Gastrocnemius medialis (tissue), 4 donors: ENCODE data around the gene TMEM38A. TPM values are rescaled to one million over a fixed set of nuclear protein-coding genes. Genes with fewer than 3 reads are reported as not detected.
A peak's percentile ranks its signal among the peaks of the same experiment; 100 is the strongest.
"Not testable (repeated sequence)": the region's sequence is repeated elsewhere in the genome, so short reads cannot be mapped to it uniquely, and the experiment has no call there.

Experiments used
- ATAC-seq, 2 donors: fragments of 150-250 bp; one replicate each; pipeline ENCODE4 v1.9.1; 2016
- DNase-seq, 2 donors: peaks; one replicate each; pipeline ENCODE4 v3.0.0-alpha.2; 2019
- H3K27ac ChIP-seq, 4 donors: fragments of 200-600 bp; sonication (generic); 1 replicate in 1 of 4; 2 replicates in 3 of 4; pipeline ENCODE4 v1.5.1; 2016 to 2018; ENCODE audit warnings: mild to moderate bottlenecking in 2 of 4, moderate library complexity in 1 of 4
- H3K27me3 ChIP-seq, 3 donors: fragments of 200-600 bp; sonication (generic) in 2 of 3; 1 replicate in 1 of 3; 2 replicates in 2 of 3; pipeline versions ENCODE4 v1.5.1 to v1.6.0; 2016 to 2019; ENCODE audit warnings: mild to moderate bottlenecking in 1 of 3, moderate library complexity in 1 of 3
- H3K36me3 ChIP-seq, 2 donors: fragments of 200-600 bp; sonication (generic) in 1 of 2; one replicate each; pipeline ENCODE4 v1.5.1; 2017 to 2018
- H3K4me1 ChIP-seq, 2 donors: fragments of 200-600 bp; sonication (generic) in 1 of 2; one replicate each; pipeline ENCODE4 v1.5.1; 2016 to 2017; ENCODE audit warnings: mild to moderate bottlenecking in 2 of 2
- H3K4me3 ChIP-seq, 4 donors: fragments of 200-600 bp; sonication (generic) in 3 of 4; 1 replicate in 1 of 4; 2 replicates in 3 of 4; pipeline ENCODE4 v1.5.1; 2016 to 2019; ENCODE audit warnings: mild to moderate bottlenecking in 2 of 4
- H3K9me3 ChIP-seq, 3 donors: fragments of 200-600 bp; sonication (generic) in 2 of 3; 1 replicate in 1 of 3; 2 replicates in 2 of 3; pipeline ENCODE4 v1.5.1; 2016 to 2019
- POLR2A ChIP-seq, 2 donors: fragments of 450-650 bp; IDR thresholded peaks; one replicate each; pipeline ENCODE4 v1.6.1; 2017; ENCODE audit warnings: antibody characterized with exemption in 2 of 2, mild to moderate bottlenecking in 2 of 2, moderate library complexity in 2 of 2
- in situ Hi-C, 4 donors: fragments of 200-750 bp; cut with MboI; loops; one replicate each; pipeline versions ENCODE4 v1.15.0 to v1.8.0; 2017; ENCODE audit warnings: low sequenced_read_pairs in 4 of 4
- intact Hi-C: fragments of 100-400 bp; cut with DNase I; formaldehyde crosslinking; loops from one replicate; pipeline ENCODE4 v1.15.1; 2023; ENCODE audit warnings: low total_unique reads
- total RNA-seq, 4 donors: library from RNA; depleted of rRNA; stranded (reverse); fragments of >200 nt; gene quantifications; one replicate each; pipeline versions ENCODE4 v1.1.0 to v1.2.3, GENCODE V29; 2016
- TF ChIP-seq, protein P1 (sequence below), 5 experiments: fragments of 450-650 bp in 3 of 5; fragments of 200-600 bp in 2 of 5; sonication (generic) in 2 of 5; IDR thresholded peaks in 4 of 5; conservative IDR thresholded peaks in 1 of 5; 1 replicate in 4 of 5; 2 replicates in 1 of 5; pipeline ENCODE4 v1.5.1; 2016 to 2019; ENCODE audit warnings: antibody characterized with exemption in 5 of 5, mild to moderate bottlenecking in 3 of 5, moderate library complexity in 3 of 5

TMEM38A gene
- total RNA-seq, 4 donors from 2014 or later: 101 to 256 (median 182) TPM

DNA sequence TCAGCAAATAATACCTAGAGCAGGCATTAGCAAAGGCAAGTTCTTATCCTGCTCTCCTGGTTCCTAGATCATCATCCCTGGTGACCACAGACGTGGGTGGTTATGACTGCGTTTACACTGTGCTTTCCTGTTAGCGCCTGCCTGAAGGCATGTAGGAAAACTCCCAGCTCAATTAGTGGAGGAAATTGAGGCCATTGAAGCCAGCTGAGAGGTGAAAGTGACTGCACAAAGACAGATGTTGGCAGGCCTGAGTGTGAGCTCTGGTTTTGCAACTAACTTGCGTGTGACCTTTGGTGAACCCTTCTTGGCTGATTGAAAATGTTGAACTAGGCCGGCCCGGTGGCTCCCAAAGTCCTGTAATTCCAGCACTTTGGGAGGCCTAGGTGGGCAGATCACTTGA is 41.2 kb downstream of the TMEM38A start:
- DNase-seq (peak; percentile 49 to 74), ATAC-seq (peak; percentile 28 to 33)
- no peaks in the 10 kb centered on the region for H3K36me3 ChIP-seq
- H3K27ac ChIP-seq: peak overlapping the region; percentile 47 to 70 (median 64)
- intact Hi-C loops: no loop called here
- in situ Hi-C loops: no loop called here
- TF ChIP-seq POLR2A (IDR thresholded peaks at IDR 0.05): no peak
- H3K27me3 ChIP-seq: no peaks in the 10 kb centered on the region
- peaks cover 27 to 41% of the 10 kb centered on the region in 2 donors for H3K4me1 ChIP-seq
- no peaks in the 10 kb centered on the region for H3K9me3 ChIP-seq
- no peak overlapping the region for H3K4me3 ChIP-seq

DNA sequence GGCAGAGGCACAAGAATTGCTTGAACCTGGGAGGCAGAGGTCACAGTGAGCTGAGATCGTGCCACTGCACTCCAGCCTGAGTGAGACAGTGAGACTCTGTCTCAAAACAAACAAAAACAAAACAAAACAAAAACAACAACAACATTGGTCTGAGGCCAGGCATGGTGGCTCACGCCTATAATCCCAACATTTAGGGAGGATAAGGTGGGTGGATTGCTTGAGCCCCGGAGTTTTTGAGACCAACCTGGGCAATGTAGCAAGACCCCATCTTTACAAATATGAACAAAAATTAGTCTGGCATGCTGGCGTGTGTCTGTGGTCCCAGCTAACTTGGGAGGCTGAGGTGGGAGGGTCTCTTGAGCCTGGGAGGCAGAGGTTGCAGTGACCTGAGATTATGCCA is 42.7 kb downstream of the TMEM38A start:
- Histone ChIP-seq H3K9me3 (no peaks in the 10 kb centered on the region), H3K27me3 (no peaks in the 10 kb centered on the region), H3K4me1 (peaks cover 25 to 35% of the 10 kb centered on the region in 2 donors), H3K27ac (no peak overlapping the region), H3K4me3 (no peak overlapping the region), H3K36me3 (no peaks in the 10 kb centered on the region)
- no peak for ATAC-seq
- in situ Hi-C loops: no loop called here
- TF ChIP-seq POLR2A (IDR thresholded peaks at IDR 0.05): no peak
- TF ChIP-seq, protein P1, sequence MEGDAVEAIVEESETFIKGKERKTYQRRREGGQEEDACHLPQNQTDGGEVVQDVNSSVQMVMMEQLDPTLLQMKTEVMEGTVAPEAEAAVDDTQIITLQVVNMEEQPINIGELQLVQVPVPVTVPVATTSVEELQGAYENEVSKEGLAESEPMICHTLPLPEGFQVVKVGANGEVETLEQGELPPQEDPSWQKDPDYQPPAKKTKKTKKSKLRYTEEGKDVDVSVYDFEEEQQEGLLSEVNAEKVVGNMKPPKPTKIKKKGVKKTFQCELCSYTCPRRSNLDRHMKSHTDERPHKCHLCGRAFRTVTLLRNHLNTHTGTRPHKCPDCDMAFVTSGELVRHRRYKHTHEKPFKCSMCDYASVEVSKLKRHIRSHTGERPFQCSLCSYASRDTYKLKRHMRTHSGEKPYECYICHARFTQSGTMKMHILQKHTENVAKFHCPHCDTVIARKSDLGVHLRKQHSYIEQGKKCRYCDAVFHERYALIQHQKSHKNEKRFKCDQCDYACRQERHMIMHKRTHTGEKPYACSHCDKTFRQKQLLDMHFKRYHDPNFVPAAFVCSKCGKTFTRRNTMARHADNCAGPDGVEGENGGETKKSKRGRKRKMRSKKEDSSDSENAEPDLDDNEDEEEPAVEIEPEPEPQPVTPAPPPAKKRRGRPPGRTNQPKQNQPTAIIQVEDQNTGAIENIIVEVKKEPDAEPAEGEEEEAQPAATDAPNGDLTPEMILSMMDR (IDR thresholded peaks at IDR 0.05 in 4 of 5, conservative IDR thresholded peaks at IDR 0.05 in 1 of 5): no peak
- no peak for DNase-seq
- intact Hi-C loops: no loop called here

DNA sequence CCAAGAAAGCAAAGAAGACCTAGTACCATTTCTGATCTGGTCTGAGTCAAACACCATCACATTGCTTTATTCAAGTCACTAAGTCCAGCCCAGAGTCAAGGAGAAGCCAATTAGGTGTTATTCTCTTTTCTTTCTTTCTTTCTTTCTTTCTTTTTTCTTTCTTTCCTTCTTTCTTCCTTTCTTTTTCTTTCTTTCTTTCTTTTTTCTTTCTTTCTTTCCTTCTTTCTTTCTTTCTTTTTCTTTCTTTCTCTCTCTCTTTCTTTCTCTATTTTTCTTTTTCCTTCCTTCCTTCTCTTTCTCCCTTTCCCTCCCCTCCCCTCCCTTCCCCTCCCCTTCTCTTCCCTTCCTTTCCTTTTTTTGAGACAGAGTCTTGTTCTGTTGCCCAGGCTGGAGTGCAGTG is 49.9 kb downstream of the TMEM38A start:
- H3K36me3 ChIP-seq, in situ Hi-C loops, intact Hi-C loops, H3K27ac ChIP-seq, H3K4me1 ChIP-seq, ATAC-seq, H3K27me3 ChIP-seq, H3K4me3 ChIP-seq, DNase-seq, H3K9me3 ChIP-seq: not testable (repeated sequence)

DNA sequence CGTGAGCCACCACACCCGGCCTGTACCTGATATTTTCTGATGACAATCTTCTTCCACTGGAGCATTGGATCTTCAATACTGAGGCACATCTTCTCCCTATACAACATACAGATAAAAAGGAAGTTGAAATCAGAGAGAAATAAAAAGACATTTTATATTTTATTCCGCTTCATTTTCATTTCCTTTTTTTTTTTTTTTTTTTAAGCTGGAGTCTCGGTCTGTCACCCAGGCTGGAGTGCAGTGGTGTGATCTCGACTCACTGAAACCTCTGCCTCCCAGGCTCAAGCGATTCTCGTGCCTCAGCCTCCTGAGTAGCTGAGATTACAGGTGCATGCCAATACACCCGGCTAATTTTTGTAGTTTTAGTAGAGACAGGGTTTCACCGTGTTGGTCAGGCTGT is 51.4 kb downstream of the TMEM38A start:
- in situ Hi-C loops, H3K9me3 ChIP-seq, intact Hi-C loops, H3K36me3 ChIP-seq, H3K4me3 ChIP-seq, H3K4me1 ChIP-seq, ATAC-seq, H3K27me3 ChIP-seq, DNase-seq, H3K27ac ChIP-seq: not testable (repeated sequence)

DNA sequence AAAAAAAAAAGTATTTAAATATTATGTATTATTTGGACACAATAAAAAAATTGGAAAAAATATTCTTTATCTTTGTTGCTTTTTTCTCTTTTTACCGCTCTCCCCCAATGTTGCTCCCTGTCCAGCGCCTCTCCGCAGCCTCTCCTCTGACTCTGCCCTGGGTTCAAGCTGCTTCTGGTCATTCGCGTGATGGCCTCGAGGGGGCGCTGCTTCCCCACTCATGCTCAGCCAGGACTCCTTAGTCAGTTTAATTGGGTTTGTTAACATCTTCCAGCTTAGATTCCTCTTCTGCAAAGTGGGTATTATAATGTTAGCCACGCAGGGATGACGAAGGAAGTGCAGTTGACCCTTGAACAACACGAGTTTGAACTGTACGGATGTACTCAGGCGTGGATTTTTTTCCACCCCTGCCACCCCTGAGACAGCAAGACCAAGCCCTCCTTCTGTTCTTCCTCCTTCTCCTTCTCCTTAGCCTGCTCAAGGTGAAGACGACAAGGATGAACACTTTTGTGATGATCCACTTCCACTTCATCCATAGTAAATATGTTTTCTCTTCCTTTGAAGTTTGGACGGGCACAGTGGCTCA is 53.9 kb downstream of the TMEM38A start:
- Histone ChIP-seq H3K27ac (no peak overlapping the region), H3K4me3 (no peak overlapping the region), H3K4me1 (no peaks in the 10 kb centered on the region), H3K9me3 (no peaks in the 10 kb centered on the region), H3K27me3 (no peaks in the 10 kb centered on the region), H3K36me3 (no peaks in the 10 kb centered on the region)
- in situ Hi-C loops: no loop called here
- ATAC-seq (no peak), DNase-seq (no peak)
- intact Hi-C loops: no loop called here
- TF ChIP-seq POLR2A (IDR thresholded peaks at IDR 0.05): no peak
- TF ChIP-seq, protein P1 (IDR thresholded peaks at IDR 0.05 in 4 of 5, conservative IDR thresholded peaks at IDR 0.05 in 1 of 5): peak; percentile 52 to 71 (median 66)

DNA sequence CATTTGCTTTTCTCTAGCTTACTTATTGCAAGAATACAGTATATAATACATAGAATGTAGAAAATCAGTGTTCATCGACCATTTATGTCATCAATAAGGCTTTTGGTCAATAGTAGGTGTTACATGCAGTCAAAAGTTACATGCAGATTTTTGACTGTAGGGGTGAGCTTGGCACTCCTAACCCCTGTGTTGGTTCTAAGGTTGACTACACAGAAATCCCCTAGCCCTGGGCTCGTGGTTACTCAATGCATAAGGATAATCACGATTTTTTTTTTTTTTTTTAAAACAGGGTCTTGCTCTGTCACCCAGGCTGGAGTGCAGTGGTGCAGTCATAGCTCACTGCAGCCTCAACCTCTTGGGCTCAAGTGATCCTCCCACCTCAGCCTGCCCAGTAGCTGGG is 54.7 kb downstream of the TMEM38A start:
- in situ Hi-C loops (no loop called here), intact Hi-C loops (no loop called here)
- no peaks in the 10 kb centered on the region for H3K36me3 ChIP-seq
- H3K27ac ChIP-seq: no peak overlapping the region
- no peak for DNase-seq
- no peak overlapping the region for H3K4me3 ChIP-seq
- no peaks in the 10 kb centered on the region for H3K27me3 ChIP-seq
- ATAC-seq: no peak
- TF ChIP-seq, protein P1 (IDR thresholded peaks at IDR 0.05 in 4 of 5, conservative IDR thresholded peaks at IDR 0.05 in 1 of 5): no peak
- no peak for TF ChIP-seq POLR2A (IDR thresholded peaks at IDR 0.05)
- H3K9me3 ChIP-seq: no peaks in the 10 kb centered on the region
- no peaks in the 10 kb centered on the region for H3K4me1 ChIP-seq
